Bone marrow (tissue), 2 donors: ENCODE results near the gene VCP.

ENCODE experiments used
- DNase-seq, 2 donors: peaks; one replicate each; lab custom pipeline; 2025; lab: John Stamatoyannopoulos, UW

Gene VCP

DNA sequence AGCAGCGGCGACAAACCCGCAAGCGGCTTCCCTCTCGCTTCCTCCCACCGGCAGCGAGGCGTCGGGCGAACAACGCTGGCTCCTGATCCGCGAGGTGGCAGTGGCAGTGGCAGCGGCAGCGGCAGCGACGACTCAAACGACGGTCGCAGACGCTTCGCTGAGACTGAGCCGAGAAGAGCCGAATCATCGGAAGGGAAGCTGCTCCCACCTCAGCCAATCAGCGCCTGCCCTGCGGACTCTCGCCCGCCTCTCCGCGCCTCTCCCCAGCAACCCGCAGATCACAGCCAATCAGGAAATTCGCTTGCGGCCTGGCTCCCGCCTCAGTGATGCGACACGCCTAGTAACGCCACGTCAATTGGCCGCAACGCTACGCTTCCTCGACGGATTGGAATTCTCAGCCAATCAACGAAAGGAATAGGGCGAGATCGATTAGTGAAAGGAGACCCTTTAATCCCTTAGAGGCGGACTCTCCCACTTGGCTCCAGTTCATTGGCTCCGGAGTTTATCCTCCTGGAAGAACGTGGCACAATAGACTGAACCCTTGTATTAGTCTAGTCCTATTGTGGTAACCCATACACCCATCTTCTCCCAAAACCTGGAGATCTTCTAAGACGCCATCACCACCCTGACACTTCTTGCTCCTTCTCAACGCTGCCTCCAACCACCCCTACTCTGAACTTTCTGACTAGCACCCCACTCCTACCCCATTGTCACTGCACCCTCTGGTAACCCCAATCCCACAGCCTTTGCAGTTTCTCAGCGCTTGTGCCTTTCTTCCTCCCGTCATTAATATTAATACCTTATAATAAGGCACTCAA is at the start of gene VCP:
TSS of gene VCP (minus strand) at position 165 of the 818 bp plus-strand sequence. CDS start 272 bp downstream, outside the sequence.
- peak; percentile 83 to 99 for DNase-seq

DNA sequence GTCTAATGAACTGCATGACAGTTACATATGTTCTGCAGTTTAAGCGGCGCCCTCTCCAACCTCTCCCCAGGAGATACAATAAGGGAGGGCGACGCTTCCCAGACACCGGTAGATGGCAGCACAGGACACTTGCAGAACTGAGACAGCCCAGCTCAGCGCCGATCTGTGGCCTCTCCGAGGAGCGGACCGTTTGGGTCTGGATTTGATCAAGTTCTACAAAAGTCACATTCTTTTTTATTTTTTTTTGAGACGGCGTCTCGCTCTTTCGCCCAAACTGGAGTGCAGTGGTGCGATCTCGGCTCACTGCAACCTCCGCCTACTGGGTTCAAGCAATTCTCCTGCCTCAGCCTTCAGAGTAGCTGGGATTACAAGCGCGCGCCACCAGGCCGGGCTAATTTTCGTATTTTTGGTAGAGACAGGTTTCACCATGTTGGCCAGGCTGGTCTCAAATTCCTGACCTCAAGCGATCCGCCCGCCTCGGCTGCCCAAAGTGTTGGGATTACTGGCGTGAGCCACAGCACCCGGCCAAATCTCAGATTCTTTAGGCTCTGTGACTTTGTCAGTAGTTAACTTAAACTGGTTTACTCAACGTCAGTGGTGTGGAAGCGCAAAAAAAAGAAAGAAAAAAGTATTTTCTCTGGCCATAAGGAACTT is 44.6 kb upstream of the VCP start:
- DNase-seq = peak; percentile 37 to 82

DNA sequence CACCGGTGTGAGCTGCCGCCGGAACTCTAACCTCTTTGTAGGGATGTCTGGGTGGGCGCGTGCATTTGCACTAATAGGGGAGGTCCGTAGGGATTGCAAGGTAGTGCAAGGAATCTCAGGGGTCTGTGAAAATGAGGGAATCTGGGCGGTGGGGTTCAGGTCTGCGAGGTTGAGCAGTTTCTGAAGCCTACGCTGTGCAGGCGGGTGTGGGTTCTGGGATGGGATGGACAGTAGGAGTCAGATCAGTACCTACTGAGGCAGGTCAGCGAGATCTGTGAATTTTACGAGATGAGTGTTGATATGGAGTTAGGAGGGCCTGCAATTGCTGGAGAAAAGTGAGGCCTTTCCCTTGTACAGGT is 44.1 kb upstream of the VCP start:
- no peak for DNase-seq

DNA sequence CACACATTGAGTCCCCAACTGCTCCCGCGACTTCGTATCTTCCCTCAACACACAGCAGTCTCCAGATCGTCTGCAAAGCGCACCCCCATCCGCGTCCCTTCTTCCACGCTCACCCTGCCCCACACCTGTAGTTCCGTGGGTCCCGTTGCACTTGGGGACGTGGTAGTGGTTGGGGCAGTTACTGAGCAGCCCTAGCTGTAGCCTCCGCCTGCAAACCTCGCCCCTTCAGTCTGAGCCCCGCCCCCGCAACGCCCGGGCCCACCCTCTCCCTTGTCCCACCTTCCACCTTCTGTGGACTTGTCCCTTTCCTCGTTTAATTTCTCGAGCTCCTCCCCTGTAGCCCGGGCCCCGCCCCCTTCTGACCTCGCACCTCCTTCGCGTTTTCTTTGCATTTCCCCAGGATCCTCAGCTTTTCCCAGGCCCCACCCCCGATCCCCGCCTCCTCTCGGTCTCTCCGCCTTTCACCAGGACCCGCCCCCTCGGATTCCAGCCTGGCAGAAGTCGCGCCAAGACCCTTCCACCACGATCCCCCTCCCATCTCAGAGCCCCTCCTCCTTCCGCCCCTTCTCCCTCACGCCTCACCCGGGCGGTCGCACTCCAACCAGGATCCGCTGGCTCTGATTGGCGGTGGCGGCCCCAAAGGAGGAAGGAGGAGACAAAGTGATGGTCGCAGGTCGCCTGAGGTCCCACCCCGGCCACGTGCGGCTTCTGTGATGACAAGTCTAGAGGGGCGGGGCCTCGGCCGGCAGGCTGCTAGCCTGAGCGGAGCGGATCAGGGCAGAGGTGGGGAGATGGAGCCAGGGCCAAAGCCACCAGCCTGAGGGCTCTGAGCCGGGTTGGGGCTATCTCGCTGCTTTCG is 43.5 kb upstream of the VCP start, which contains the start of gene ATOSB:
TSS of gene ATOSB (minus strand) at position 183 of the 859 bp plus-strand sequence. CDS start 7,588 bp downstream, outside the sequence.
- peak; percentile 81 to 92 for DNase-seq

DNA sequence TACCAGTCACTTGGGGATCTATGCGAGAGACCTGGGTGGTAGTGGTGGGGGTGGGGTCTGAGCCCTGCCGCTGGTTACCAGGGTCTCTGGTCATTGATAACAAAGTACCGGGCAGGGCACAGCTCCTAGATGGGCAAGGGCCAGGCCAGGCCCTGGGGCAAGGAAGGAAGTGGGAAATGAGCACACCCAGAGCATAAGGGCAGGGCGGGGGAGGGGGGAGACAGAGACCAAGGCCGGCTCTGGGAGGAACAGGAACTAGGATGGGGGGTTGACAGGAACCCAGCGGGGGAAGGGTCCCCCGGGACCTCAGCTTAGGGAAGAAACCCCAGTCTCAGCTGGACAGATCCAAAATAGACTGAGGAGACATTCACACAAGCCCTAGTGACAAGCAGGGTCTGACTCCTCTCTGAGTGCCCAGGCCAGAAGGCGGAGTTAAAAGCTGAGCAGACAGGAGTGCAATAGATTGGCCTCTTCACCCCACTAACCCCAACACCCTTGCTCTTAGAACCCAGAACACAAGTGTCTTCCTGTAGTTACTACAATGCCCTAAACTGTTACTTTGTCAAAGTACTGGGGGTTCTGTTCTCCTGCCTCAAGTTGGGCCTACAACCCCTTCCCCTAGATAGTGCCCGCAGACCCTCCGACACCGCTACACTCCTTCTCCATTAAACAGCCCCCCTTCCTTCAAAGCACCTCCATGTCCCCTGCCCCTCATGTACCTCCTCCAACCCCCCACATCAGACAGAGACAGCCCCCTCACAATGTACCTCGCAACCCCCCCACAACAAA is 42.6 kb upstream of the VCP start:
- DNase-seq = peak; percentile 41 to 56

DNA sequence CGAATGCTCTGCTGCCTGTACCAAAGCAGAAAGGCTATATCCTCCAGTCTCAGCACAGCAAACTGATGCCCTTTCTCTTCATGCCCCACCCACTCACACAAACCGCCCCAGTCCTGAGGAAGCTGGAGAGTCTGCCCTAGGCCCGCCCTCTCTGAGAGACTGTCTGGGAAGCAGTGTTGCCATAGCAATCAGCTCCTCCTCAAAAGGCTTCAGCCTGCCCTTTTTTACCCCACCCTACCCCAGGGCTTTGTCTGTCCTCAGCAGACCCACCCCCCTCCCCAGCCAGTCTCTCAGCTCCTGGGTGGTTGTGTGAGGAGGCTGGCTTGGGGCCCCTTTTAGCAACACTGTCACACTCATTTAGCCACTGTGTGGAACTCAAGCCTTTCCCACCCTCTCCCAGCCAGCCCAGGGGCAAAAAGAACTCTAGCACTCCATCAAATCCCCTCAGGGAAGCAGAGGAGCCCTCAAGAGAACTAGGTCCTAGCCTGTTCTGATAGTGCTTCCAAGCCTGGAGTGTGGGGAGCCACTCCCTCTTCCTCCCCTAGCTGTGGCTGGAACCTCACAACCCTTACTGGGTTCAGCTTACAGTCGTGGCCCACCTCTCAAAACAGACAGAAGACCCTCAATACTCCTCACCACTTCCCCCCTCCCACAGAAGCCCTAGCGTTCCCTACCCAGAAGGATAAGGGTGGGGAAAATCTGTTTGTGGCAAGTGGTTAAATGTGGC is 41.9 kb upstream of the VCP start:
- peak; percentile 54 to 78 for DNase-seq

DNA sequence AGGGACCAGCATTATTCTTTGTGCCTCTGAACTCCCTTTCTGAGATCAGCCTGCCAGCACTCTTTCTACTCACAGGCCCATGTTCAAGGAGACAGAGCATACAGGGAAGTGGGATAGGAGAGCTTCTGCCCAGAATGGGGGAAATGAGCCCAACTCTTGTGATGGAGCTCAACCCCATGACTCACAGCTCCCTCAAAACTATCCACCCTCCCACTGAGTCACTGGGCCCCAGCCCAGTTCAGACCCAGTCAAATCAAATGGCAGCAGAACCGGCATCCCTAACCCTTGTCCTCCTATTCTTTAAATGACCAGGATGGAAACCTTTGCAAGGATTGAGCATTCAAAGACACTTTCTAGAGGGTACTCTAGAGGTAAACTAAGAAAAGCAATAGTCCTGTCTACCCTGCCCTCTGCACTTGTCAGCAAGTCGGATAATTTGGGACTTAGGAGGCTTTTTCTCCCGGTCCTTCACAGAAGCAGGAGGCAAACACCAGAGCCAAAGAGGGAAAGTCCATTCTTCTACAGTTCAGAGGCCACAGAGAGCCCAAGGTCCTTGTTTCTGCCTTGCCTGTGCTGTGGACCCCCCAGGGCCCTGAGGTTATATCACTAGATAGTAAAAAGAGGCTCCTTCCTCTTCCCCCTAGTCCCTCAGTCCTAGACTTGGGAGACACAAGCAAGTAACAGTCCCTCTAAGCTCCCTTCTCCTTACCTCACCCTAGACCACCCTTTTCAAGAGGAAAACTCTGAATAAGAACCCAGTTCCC is 40.0 kb upstream of the VCP start:
- DNase-seq = peak; percentile 6 to 37

DNA sequence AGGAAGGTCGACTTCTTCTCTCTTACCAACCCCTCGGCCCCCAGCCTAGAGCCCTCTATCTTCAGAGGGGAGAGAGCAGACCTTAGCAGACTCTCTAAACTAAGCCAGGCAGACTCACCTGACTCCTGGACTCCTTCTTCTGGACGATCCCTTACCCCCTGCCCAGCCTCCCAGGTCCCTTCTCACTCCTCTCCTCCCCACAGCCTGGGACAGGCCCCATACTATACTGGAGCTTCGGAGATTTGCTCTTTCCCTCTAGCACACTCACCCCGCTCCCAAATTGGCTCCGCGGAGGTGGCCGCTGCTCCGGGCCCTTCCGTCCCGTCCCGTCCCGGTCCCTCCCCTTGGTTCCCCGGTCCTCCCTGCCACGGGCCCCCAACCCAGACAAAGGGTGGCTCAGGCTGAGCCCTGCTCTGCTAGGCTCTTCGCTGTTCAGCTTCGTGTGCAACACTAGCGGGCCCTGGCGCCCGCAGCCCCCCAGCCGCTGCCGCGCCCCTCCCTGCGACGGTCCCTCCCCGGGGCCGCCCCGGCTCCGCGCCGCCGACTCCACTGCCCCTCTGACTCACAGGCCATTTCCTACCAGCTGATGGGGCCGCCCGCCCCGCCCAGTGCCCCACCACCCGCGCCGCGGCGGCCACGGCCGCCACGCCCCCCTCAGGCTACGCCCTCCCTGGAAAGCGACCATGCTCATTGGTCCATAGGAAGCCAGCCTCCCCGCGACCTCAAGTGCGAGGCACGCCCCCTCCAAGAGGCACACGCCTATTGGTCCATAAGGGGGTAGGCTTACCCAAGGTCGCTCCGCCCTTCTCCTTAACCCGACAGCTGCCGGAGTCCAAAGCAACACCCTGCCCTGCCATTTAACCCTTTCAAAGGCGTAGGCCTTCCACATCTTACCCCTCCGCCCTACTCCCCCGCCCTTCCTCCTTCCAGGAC is 38.8 kb upstream of the VCP start:
- DNase-seq = peak; percentile 89 to 94

DNA sequence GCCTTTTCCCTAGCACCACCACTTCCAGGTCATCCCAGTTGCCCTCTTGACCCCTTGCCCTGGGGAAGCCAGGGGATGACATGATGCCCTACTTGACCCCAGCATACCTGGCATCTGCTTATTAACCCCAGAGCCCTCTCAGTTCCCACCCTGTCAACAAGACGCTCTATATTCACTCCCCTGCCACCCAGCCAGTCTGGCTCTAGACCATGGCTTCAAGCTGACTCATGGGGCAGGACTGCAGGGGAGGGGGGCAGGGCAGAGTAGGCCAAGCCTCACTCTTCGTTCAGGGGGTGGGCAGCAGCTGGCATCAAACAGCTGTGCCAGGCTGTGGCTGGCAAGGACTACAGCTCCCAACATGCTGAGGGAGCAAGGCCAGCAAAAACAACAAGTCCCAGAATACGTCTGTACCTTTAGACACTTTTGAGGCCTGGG is 37.9 kb upstream of the VCP start:
- DNase-seq = peak in 1 of 2 donors; percentile 25

DNA sequence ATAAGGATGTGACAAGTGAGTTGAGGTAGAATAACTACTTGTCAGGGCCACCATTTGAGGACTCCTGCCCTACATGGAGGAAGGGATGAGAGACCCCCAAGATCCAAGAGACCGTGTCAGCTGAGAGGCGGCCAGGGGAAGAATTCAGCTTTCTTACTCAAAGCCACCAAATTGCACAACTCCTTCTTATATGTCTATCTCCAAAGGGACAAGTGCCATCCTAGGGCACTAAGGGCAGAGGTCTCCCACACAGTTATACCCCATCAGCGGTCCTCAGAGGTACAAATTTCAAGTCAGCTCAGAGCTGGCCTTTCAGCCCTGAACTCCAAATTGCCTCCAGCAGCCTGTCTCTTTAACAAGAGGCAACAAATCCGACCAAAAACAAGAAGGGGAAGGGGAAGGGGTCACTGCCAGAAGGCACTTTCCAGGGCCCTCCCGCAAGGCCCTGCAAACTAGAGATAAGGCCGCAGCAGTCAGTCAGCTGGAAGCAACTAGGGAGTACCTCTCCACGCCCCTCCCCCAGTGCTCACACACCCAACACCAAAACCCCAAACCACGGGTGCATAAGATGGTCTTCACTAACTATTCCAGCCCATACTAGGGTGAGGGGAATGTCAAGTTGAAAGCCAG is 36.6 kb upstream of the VCP start:
- DNase-seq = peak in 1 of 2 donors; percentile 60

DNA sequence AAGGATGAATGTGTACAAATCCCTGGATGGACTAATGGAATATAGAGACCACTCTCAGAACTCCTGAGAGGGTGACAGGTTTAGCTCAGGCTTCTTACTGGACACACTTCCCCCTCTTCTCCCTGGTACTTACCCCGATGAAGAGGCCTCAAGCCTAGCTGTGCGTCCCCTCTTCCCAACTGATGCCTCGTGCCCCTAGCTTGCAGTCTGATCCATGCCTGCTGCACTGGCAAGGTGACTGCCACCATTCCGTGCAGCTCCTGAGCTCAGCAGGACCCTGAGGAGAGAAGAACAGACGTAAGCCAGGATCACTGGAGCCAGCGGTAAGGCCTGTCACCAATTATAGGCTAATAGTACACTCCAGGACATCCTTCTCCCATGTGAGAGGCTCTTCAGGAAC is 36.0 kb upstream of the VCP start:
- no peak for DNase-seq

DNA sequence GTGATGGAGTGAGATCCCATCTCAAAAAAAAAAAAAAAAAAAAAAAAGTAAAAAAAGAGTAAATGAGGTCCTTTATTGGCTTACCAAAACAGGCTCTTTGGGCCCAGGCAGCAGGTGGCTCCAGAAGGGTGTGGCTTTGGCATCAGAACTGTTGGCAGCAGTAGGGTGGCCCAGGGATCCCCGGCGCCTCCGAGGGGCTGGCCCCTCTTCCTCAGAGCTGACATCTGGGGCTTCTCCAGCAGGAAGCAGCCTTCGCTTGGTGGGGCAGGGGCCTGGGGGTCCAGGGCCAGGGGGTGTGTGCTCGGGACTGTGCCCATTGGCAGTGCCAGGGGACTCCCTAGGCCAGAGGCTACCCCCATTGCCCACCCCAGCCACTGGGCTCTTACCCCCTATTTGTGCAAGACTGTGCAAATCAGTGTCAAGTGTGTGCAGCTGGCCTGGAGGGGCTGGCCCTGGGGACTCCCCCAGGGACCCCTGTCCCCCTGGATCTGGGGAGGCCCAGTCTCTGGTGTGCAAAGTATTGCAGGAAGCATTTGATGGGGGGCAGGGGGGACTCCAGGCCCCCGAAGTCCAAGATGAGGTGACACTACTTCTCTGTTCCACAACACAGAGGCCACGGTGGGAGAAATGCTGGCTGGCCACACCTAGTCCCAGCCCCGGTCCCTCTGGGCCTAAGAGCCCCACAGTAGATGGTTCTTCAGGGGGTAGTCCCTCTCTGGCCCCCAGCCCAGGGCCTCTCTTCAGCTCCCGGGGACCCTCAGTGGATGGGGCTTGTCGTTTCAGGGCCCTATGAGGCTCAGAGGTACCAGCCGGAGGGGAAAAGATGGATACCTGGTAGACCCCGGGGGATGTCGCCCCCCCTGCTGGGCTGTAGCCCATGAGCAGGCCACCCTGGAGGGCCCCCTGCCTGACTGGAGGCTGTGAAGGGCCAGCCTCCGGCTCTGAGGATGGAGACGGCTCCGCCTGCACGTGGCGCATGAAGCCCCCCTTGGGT is 35.2 kb upstream of the VCP start:
- DNase-seq = no peak

DNA sequence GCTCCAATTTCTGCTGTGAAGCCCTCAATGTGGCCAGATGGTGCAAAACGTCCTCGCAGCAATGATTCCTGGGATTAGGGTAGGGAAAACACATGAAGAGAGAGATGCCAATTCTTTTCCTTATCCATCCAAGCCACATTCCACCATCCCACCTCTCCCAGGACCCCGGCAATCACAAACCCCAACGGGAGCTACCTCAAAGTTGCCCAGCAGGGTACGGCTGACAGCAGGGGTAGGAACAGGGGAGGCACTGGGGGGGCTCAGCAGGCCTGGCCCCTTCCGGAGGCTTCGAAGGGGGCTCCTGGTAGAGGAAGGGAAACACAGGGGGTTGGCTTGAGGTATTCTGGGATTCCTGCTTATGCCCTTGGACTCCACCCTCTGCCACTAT is 33.9 kb upstream of the VCP start:
- no peak for DNase-seq

DNA sequence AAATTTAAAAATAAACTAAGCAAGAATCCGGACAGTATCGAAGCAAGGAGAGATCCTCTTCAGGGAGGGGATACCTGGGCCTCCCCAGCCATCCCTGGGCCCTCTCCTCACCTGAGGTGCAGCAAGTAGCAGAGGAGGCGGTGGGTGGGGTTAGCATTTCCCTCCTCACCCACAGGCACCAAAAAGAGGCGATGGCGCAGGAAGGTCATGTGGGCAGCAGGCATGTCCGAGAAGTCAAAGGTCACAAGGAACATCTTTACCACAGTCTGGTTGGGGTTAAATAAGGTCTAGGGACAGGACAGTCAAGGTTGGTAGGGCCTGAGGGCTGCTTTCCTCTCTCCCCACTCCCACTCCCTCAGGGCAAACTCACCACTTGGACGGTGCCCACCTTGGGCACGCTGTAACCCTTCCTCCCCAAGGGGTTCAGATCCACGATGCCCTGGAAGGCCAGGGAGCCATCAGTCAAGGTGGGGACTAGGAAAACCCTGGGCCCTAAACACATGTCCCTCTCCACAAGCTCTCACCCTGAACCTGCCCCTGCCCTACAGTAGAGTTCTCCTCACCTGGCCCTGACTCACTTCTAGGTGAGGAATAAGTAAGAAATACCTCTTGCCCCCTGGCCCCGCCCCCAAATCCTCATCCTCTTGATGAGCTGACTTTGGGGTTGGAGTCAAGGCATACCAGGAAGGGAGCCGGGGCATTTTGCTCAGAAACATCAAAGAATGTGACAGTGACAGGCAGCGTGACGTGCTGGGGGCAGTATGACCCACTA is 33.3 kb upstream of the VCP start:
- no peak for DNase-seq

DNA sequence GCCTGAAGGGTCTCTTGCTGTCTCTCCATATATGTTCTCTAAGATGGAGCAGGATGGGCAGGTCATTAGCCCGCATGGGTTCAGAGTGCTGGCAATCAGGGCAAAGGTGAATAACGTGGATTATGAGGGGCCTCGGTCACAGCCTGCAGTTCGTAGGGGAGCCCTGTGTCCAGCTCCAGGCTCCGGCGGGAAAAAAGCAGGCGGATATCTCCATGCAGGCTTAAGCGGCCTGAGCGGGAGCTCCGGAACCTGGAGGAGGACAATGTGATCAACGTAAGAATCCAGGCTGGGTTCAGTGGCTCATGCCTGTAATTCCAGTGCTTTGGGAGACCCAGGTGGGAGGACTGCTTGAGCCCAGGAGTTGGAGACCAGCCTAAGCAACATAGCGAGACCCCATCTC is 32.7 kb upstream of the VCP start:
- no peak for DNase-seq

DNA sequence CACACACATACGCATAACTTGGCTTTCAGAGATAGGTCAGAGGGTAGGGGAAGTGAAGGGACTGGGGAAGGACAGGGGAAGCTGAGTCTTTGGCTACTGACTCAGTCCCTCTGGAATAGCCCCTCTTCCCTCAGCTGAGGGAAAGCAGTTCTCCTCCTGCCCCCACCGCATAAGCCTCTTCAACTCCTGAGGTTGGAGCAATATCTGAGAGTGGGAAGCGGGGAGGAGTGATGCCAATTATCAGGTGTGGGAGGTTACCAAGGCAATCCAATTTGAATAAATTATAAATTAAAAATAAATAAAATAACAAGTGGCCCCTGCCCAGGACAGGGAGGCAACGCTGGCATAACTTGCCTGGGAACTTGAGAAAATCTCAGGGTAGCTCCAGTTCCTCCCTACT is 32.2 kb upstream of the VCP start:
- DNase-seq = no peak
